KBM-7 (cell line): ENCODE measurements around the gene CDC42EP3.

ENCODE experiments used
- DNase-seq: peaks from one replicate; pipeline ENCODE4 v3.0.0-alpha.2; 2015
- in situ Hi-C: fragments of 300-500 bp; cut with MboI; formaldehyde crosslinking; loops from 2 replicates; pipeline ENCODE4 v1.14.3; 2020; ENCODE audit warnings: low sequenced_read_pairs, low pct_unique_long_range_greater_than_20kb, mixed read lengths

The CDC42EP3 gene

DNA sequence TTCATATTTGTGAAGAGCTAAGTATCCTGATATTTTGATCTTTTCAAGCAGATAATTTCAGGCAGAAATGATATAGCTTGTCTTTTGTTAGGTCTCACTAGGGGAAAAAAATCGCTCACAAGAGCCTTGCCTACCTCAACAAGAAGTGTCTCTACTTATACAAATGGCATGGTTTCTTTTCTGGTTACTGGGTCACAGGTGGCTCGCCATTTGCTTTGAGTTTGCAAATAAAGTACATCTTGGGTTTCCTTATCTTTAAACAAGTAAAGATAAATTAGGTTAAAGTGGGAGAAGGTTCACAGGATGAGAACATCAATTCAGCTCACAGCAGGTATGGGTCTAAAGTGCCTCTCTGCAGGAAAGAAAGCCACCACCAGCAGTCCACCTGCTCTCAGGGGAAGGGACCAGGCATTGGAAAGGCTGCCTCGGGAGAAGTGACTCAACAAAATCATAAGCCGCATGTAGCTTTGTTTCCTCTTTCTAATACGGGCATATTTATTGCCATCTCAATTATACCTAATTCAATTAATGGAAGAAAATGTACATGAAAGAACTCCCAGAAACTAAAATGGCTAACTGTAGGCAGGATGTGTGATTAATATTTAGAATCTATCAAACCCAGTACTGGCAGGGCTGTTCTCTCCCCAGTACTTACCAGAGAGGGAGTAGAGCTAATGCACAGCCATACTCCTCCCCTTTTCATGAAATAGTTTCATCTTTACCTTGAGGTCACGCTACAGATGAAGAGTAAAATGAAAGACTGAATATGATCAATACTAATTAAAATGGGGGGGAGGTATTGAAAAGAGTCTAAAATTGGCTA is 28.3 kb downstream of the CDC42EP3 start:
- in situ Hi-C loops: no loop called here
- DNase-seq: no peak

- in situ Hi-C loops: no loop called here
- DNase-seq: no peak
These were observed 29.8 kb downstream of the CDC42EP3 start for GRCh38 chr2:37641582-37642171.

DNA sequence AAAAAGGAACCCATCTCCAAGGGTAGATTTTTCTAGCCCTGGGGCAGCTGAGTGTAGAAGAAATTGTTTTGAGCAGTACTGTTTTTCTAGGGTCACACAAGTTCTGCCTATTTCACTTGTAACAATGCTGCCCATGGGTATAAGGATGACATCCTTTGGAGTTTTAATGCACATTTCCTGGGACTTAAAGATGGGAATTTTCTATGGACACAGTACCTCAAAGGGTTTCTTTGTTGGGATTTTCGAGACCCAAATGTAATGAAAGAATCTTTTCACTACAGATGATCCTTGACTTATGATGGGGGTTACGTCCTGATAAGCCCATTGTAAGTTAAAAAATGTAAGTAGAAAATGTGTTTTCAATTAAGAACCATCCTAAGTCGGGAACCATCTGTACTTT is 31.8 kb downstream of the CDC42EP3 start:
- DNase-seq: no peak
- in situ Hi-C loops: no loop called here

- in situ Hi-C loops: no loop called here
These were observed 32.5 kb downstream of the CDC42EP3 start for GRCh38 chr2:37638973-37639372.

DNA sequence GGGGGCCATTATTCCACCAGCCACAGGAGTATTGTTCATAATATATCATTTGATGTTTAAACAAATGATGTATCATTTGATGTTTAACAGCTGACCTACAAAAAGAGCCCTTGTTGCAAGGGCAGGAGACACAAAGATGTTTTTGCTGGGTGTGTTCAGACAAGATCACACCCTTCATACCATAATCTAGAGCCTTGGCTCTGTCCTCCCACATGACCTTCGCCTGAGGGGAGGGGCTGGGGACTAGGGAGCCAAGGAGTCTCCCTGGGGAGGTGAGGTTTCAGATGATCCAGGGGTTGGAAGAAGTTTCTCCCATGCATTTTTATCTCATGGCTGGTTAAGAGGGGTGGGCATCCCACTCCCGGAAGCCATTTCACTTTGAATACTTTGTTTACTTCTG is 33.5 kb downstream of the CDC42EP3 start:
- no peak for DNase-seq
- in situ Hi-C loops: no loop called here

More at GRCh38 chr2:37638973-37639372, 32.5 kb downstream of the CDC42EP3 start:
- no peak for DNase-seq

DNA sequence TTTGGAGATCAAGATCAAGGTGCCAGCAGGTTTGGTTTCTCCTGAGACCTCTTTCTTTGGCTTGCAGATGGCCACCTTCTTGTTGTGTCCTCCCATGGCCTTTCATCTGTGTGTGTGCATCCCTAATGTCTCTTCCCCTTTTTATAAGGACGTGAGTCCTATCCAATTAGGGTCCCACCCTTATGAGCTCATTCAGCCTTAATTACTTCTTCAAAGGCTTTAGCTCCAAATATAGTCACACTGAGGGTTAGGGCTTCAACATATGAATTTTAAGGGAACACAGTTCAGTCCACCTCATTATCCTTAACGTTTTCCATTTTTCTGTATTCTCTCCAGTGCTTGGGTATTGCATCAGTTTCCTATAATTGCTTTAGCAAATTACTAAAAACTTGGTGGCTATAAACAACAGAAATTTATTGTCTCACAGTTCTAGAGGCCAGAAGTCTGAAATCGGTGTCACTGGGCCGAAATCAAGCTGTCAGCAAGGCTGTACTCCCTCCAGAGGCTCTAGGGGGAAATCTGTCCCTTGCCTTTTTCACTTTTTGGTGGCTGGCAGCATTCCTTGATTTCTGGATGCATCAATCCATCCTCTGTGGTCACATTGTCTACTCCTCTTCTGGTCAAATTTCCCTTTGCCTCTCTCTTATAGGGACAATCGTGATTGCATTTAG is 34.1 kb downstream of the CDC42EP3 start:
- in situ Hi-C loops: no loop called here
- peak; percentile 34 for DNase-seq

GRCh38 chr2:37636381-37637066 is 34.9 kb downstream of the CDC42EP3 start:
- no peak for DNase-seq
- in situ Hi-C loops: no loop called here

DNA sequence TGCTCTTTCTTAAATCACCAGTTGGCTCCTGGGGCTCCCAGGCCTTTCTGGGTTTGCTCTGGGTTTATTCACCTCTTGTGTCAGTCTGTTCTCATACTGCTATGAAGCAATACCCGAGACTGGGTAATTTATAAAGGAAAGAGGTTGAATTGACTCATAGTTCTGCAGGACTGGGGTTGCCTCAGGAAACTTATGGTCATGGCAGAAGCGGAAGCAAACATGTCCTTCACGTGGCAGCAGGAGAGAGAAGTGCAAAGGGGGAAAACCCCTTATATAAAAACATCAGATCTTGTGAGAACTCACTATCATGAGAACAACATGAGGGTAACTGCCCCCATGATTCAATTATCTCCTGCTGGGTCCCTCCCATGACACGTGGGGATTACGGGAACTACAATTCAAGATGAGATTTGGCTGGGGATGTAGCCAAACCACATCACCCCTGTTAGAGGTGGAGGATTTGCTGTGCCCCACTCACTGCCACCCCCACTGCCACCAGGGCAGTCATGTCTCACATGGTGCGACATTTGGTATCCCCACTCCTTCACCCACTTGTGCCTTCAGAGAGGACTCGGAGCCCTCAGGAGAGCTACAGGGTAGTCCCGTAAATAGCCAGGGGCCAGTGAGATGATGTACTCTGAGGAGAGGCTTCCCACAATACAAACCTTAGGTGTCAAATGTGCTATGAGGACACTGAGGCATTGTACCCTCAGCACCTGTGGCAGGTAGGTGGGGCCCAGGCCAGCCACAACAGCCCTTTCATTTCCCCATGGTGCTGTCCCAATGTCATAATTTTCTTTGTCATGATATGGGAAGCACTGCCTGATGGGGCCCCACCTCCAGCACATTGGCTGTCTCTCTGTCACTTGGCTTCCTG is 35.7 kb downstream of the CDC42EP3 start:
- DNase-seq: peak; percentile 93
- in situ Hi-C loops: no loop called here

DNA sequence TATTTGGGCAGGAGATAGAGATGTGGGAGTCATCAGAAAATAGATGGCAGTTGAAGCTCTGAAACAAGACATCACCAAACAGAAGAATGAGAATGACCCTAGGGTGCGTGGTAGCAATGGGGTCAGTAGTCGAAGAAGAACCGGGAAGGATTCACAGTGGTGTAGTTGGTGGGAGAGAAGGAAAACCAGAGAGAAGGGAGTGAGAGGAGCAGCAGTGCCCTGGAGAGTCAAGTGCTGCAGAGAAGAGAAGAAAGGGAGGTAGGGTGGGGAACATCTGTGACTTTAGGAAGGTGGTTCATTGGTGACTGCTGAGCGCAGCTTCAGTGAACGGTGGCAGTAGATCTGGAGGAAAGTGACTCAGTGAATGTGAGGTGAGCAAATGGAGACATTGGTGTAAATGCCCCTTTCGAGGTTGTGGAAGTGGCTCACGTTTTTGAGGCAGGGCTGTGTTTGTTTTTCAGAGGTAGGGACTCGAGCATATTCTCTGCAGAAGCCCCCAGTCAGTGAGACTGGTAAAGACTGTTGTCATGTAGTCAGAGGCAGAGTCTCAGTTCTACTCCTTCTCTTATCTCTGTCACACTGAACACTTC is 36.4 kb downstream of the CDC42EP3 start:
- DNase-seq: no peak
- in situ Hi-C loops: no loop called here

GRCh38 chr2:37633845-37634244 is 37.6 kb downstream of the CDC42EP3 start:
- DNase-seq: no peak
- in situ Hi-C loops: no loop called here

DNA sequence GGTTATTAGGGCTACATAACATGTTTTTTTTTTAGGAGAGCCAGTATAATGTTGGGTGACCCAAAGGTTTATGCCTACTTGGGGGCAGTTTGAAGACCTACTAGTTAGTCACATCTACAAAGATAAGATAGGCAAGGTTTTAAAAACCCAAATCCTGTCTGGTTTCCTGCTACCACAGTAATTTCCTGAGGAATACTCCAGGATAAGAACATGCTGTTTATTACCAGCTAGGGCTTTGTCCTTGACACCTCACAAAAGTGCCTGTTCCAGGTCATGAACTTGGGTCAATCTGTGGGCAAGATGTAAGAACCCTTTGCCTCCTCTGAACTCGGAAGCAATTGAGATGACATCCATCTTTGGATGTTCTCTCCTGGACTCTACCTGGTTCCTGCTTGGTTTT is 38.2 kb downstream of the CDC42EP3 start:
- in situ Hi-C loops: no loop called here
- DNase-seq: no peak

DNA sequence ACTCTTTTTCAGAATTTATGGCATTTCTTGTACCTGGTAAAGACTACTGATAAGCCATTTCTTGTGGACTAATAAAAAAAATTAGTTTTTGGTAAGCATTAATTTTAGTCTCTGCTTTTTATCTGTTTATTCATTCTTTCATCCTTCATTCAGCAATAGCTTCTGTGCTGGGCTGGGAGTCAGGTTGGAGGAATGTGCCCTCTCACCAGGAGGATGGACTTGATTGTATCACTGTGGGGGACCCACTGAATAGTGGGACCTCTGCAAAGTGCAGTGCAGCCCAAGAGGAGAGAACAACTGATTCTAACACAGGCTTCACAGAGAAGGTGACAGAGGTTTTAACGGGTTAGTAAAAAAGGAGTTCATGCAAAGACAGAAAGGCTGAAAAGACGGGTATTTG is 39.1 kb downstream of the CDC42EP3 start:
- DNase-seq: no peak
- in situ Hi-C loops: no loop called here

- no peak for DNase-seq
- in situ Hi-C loops: no loop called here
These were observed 39.7 kb downstream of the CDC42EP3 start for GRCh38 chr2:37631698-37632097.

- no peak for DNase-seq
- in situ Hi-C loops: no loop called here
These were observed 40.1 kb downstream of the CDC42EP3 start for GRCh38 chr2:37631292-37631691.

DNA sequence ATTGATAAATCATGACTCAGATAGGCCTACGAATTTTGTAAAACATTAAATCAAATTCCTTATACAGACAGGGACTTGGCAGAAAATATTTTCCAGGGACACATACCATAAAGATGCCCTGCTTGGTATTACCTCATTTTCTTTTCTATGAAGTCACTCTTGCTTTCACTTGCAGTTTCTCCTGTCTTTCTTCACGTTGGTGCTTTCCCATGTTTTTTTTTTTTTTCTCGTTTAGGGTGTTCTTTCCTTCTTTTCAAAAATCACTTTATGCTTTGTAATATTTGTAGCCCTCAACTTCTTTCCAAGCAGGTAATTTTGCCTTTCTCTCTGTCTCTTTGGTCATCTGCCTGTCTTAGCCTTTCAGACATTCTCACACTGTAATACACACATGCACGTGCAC is 40.7 kb downstream of the CDC42EP3 start:
- no peak for DNase-seq

DNA sequence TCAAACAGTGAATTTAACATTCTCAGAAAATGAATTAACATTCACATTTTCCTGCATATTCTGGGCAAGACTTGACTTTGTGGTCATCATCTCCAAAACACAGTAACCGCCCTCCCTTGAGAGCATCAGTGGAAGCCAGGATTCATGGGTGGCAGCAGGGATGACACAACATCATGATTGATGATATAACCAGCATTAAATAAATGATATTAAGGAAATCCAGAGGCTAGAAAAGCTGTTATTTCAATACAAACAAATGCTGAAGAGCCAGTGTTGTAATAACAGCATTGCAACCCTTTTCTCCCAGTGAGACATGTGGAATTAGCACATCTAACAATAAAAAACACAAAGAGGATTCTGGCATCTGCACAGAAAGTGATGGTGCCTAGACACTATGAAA is 41.1 kb downstream of the CDC42EP3 start:
- no peak for DNase-seq
- in situ Hi-C loops: no loop called here

More for the DNA sequence above, 40.7 kb downstream of the CDC42EP3 start:
- in situ Hi-C loops: no loop called here

GRCh38 chr2:37629529-37629928 is 41.9 kb downstream of the CDC42EP3 start:
- no peak for DNase-seq
- in situ Hi-C loops: no loop called here

DNA sequence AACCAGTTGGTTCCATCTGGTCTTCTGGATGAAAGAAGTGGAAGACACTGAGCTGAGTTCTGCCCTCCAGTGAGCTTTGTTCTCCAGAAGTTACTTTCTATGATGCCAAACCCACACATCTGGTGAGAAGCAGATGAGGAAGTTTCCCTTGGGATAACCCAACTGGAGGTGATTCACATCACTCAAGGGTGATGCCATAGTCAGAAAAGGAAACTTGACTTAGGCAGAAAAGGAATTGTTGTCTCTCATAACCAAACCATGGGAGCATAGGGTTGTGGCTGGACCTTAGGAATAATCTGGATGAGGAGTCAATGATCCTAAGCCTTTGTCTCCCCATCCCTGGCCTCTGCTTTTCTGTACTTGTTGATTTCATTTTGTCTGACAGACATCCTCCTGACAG is 43.7 kb downstream of the CDC42EP3 start:
- DNase-seq: no peak
- in situ Hi-C loops: no loop called here
